ENCODE results near the gene PCDHB15. TPM values are rescaled to one million over a fixed set of nuclear protein-coding genes. Genes with fewer than 3 reads are reported as not detected.
"Not testable (repeated sequence)": the region's sequence is repeated elsewhere in the genome, so short reads cannot be mapped to it uniquely, and the experiment has no call there.

The PCDHB15 gene
- total and polyA plus RNA-seq, 7 donors = 0.44 to 2.5 (median 0.58) TPM

GRCh38 chr5:141223112-141223783 lies 21.9 kb upstream of the PCDHB15 start, which contains the start of gene PCDHB14:
TSS of gene PCDHB14 (plus strand) at chr5:141223343. CDS start at chr5:141223506, 163 bp downstream.
- DNase-seq = no peak
- Histone ChIP-seq H3K36me3 (ENCODE audit: insufficient read depth in 1 of 2, low read depth in 1 of 2) (no peaks in the 10 kb centered on the region), H3K27me3 (ENCODE audit: insufficient read depth in 3 of 3, low read length in 2 of 3) (peaks cover 0 to 24% (median 4%) of the 10 kb centered on the region in 3 donors), H3K4me1 (no peaks in the 10 kb centered on the region), H3K9me3 (peaks cover 32% of the 10 kb centered on the region), H3K27ac (no peak within 1 kb of the TSS), H3K4me3 (peak within 1 kb of the TSS; percentile 37)
- ATAC-seq = no peak
- peak; percentile 22 for TF ChIP-seq CTCF (IDR thresholded peaks at IDR 0.05)
- WGBS, 3 donors = 20 to 30% (median 20%) methylated on average over 15 of the region's 15 CpGs
- intact Hi-C loops (cut with DNase I) = no loop called here

DNA sequence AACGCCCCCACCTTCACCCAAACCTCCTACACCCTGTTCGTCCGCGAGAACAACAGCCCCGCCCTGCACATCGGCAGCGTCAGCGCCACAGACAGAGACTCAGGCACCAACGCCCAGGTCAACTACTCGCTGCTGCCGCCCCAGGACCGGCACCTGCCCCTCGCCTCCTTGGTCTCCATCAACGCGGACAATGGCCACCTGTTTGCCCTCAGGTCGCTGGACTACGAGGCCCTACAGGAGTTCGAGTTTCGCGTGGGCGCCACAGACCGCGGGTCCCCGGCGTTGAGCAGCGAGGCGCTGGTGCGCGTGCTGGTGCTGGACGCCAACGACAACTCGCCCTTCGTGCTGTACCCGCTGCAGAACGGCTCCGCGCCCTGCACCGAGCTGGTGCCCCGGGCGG lies 20.4 kb upstream of the PCDHB15 start:
- WGBS, 3 donors = 21 to 23% (median 22%) methylated on average over 23 to 34 of the region's 40 CpGs
- H3K27ac ChIP-seq; DNase-seq; ATAC-seq; H3K36me3 ChIP-seq (ENCODE audit: insufficient read depth in 1 of 2, low read depth in 1 of 2); H3K4me3 ChIP-seq; H3K4me1 ChIP-seq; intact Hi-C loops (cut with DNase I): not testable (repeated sequence)
- Histone ChIP-seq H3K9me3 (peaks cover 41% of the 10 kb centered on the region), H3K27me3 (ENCODE audit: insufficient read depth in 3 of 3, low read length in 2 of 3) (peaks cover 0 to 24% (median 4%) of the 10 kb centered on the region in 3 donors)

- H3K27me3 ChIP-seq (ENCODE audit: insufficient read depth in 3 of 3, low read length in 2 of 3) = peaks cover 0 to 21% (median 4%) of the 10 kb centered on the region in 3 donors
- H3K36me3 ChIP-seq (ENCODE audit: insufficient read depth in 1 of 2, low read depth in 1 of 2); ATAC-seq; H3K4me3 ChIP-seq; H3K27ac ChIP-seq; H3K4me1 ChIP-seq; DNase-seq; intact Hi-C loops (cut with DNase I): not testable (repeated sequence)
- peaks cover 41% of the 10 kb centered on the region for H3K9me3 ChIP-seq
- 23 to 41% (median 30%) methylated on average over 16 to 30 of the region's 30 CpGs for WGBS, 3 donors
Observed at GRCh38 chr5:141225421-141225820, 19.8 kb upstream of the PCDHB15 start.

- Histone ChIP-seq H3K4me1 (no peaks in the 10 kb centered on the region), H3K4me3 (no peak overlapping the region), H3K27me3 (ENCODE audit: insufficient read depth in 3 of 3, low read length in 2 of 3) (peaks cover 0 to 25% (median 6%) of the 10 kb centered on the region in 3 donors), H3K9me3 (peaks cover 29% of the 10 kb centered on the region), H3K27ac (no peak overlapping the region), H3K36me3 (ENCODE audit: insufficient read depth in 1 of 2, low read depth in 1 of 2) (no peaks in the 10 kb centered on the region)
- 6 to 7% (median 6%) methylated on average over 15 of the region's 15 CpGs for WGBS, 3 donors
- no peak for TF ChIP-seq CTCF (IDR thresholded peaks at IDR 0.05)
- intact Hi-C loops (cut with DNase I) = no loop called here
- DNase-seq = no peak
- no peak for ATAC-seq
Observed at GRCh38 chr5:141234109-141234667, 11.0 kb upstream of the PCDHB15 start.

DNA sequence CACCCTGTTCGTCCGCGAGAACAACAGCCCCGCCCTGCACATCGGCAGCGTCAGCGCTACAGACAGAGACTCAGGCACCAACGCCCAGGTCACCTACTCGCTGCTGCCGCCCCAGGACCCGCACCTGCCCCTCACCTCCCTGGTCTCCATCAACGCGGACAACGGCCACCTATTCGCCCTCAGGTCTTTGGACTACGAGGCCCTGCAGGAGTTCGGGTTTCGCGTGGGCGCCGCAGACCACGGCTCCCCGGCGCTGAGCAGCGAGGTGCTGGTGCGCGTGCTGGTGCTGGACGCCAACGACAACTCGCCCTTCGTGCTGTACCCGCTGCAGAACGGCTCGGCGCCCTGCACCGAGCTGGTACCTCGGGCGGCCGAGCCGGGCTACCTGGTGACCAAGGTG lies 9.3 kb upstream of the PCDHB15 start:
- H3K36me3 ChIP-seq (ENCODE audit: insufficient read depth in 1 of 2, low read depth in 1 of 2); DNase-seq; ATAC-seq; H3K4me1 ChIP-seq; H3K27ac ChIP-seq; intact Hi-C loops (cut with DNase I); H3K4me3 ChIP-seq: not testable (repeated sequence)
- Histone ChIP-seq H3K27me3 (ENCODE audit: insufficient read depth in 3 of 3, low read length in 2 of 3) (peaks cover 0 to 43% (median 6%) of the 10 kb centered on the region in 3 donors), H3K9me3 (peaks cover 41% of the 10 kb centered on the region)
- 24 to 31% (median 28%) methylated on average over 40 of the region's 40 CpGs for WGBS, 3 donors

DNA sequence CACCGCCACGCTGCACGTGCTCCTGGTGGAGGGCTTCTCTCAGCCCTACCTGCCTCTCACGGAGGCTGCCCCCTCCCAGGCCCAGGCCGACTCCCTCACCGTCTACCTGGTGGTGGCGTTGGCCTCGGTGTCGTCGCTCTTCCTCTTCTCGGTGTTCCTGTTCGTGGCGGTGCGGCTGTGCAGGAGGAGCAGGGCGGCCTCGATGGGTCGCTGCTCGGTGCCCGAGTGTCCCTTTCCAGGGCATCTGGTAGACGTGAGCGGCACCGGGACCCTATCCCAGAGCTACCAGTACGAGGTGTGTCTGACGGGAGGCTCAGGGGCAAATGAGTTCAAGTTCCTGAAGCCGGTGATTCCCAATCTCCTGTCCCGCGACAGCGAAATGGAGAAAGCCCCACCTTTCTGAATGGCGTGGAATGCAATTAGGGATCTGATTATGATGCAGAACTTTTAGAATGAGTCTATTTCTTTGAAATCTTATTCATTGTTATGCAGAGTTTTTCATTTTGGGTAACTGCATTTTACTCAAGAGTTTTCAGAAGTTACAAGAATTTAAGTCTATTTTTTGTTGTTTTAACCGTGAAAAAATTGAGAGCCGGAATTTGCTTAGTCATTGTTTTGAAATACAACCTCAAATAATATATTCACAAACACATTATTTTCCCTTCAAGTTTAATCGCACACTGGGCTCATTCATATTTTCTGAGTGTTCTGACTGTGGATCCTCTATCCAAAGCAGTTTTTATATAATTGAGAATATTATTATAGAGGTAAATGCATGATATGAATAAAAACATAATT lies 8.5 kb upstream of the PCDHB15 start:
- Histone ChIP-seq H3K4me1 (no peaks in the 10 kb centered on the region), H3K9me3 (peaks cover 35% of the 10 kb centered on the region), H3K27me3 (ENCODE audit: insufficient read depth in 3 of 3, low read length in 2 of 3) (peaks cover 0 to 50% (median 13%) of the 10 kb centered on the region in 3 donors), H3K36me3 (ENCODE audit: insufficient read depth in 1 of 2, low read depth in 1 of 2) (no peaks in the 10 kb centered on the region), H3K4me3 (no peak overlapping the region), H3K27ac (no peak overlapping the region)
- DNase-seq (no peak), ATAC-seq (no peak)
- WGBS, 3 donors = 16 to 22% (median 19%) methylated on average over 31 to 32 of the region's 32 CpGs
- no peak for TF ChIP-seq CTCF (IDR thresholded peaks at IDR 0.05)
- intact Hi-C loops (cut with DNase I) = no loop called here
